Lung (tissue), 12 donors: ENCODE results near the gene MYH10. TPM values are rescaled to one million over a fixed set of nuclear protein-coding genes. Genes with fewer than 3 reads are reported as not detected.
A peak's percentile ranks its signal among the peaks of the same experiment; 100 is the strongest.

ENCODE experiments used
- ATAC-seq: fragments of 200-7000 bp; cut with Tn5 transposase; one replicate; pipeline ENCODE4 v1.9.1; 2020; ENCODE audit warnings: moderate number of reproducible peaks; ENCODE audit not compliant: insufficient read depth, low FRiP score
- DNase-seq, 3 donors: peaks; one replicate each; pipeline ENCODE4 v3.0.0-alpha.2; 2013 to 2017
- H3K27ac ChIP-seq, 2 donors: one replicate each; pipeline ENCODE4 v1.5.1; 2013; ENCODE audit warnings: mild to moderate bottlenecking in 2 of 2, moderate library complexity in 2 of 2, control low read depth in 1 of 2, inconsistent platforms in 1 of 2, low read depth in 1 of 2, low read length in 1 of 2
- H3K27me3 ChIP-seq, 3 donors: one replicate each; pipeline ENCODE4 v1.5.1; 2013; ENCODE audit warnings: low read length in 2 of 3; ENCODE audit not compliant: control insufficient read depth in 3 of 3, insufficient read depth in 3 of 3
- H3K36me3 ChIP-seq, 4 donors: one replicate each; pipeline ENCODE4 v1.5.1; 2013; ENCODE audit warnings: low read length in 4 of 4, mild to moderate bottlenecking in 1 of 4, moderate library complexity in 1 of 4; ENCODE audit not compliant: control insufficient read depth in 4 of 4, insufficient read depth in 4 of 4
- H3K4me1 ChIP-seq, 5 donors: one replicate each; pipeline ENCODE4 v1.5.1; 2013; ENCODE audit warnings: low read length in 5 of 5, mild to moderate bottlenecking in 2 of 5, moderate library complexity in 1 of 5; ENCODE audit not compliant: control insufficient read depth in 5 of 5, insufficient read depth in 5 of 5
- H3K4me3 ChIP-seq: one replicate; pipeline ENCODE4 v1.5.1; 2013; ENCODE audit warnings: mild to moderate bottlenecking, control low read depth, moderate library complexity
- H3K9ac ChIP-seq, 2 donors: one replicate each; pipeline ENCODE4 v1.5.1; 2013; ENCODE audit warnings: low read length in 2 of 2, control low read depth in 1 of 2; ENCODE audit not compliant: insufficient read depth in 1 of 2
- H3K9me3 ChIP-seq, 4 donors: one replicate each; pipeline ENCODE4 v1.5.1; 2013; ENCODE audit warnings: low read length in 3 of 4, mild to moderate bottlenecking in 1 of 4, moderate library complexity in 1 of 4; ENCODE audit not compliant: control insufficient read depth in 4 of 4, insufficient read depth in 3 of 4
- CTCF ChIP-seq: IDR thresholded peaks from 2 replicates; pipeline ENCODE4 v1.5.1; 2012; ENCODE audit warnings: mild to moderate bottlenecking; ENCODE audit errors: control extremely low read depth, extremely low read depth
- WGBS, 2 donors: extraction: QIAGEN DNeasy Blood & Tissue Kit; methylation state at CpG; one replicate each; pipeline ENCODE4 v1.1.7; 2013; 5-methylcytosine and 5-hydroxymethylcytosine counted together
- polyA plus RNA-seq, 2 donors: library from polyadenylated mRNA; stranded (reverse); fragments of 200-250 nt; gene quantifications; one replicate each; pipeline ENCODE4 v1.2.1, GENCODE V29; 2013
- total RNA-seq, 2 donors: library from RNA; depleted of rRNA in 1 of 2; stranded (reverse); fragments of >200 nt in 1 of 2; gene quantifications; one replicate each; pipeline ENCODE4 v1.2.1, GENCODE V29; 2014 to 2021
- donor health status: control.
- donor health status: control.
- donor health status: Bipolar disorder and iron deficiency.
- donor health status: healthy.
- donor health status: DM: yes; HTN: yes; CAD: no.

The MYH10 gene
- total and polyA plus RNA-seq, 4 donors, result 9.6 to 194 (median 44.7) TPM

- Histone ChIP-seq H3K9ac (no peak overlapping the region), H3K9me3 (peaks cover 0 to 3% (median 0%) of the 10 kb centered on the region in 4 donors), H3K4me3 (no peak overlapping the region), H3K4me1 (peaks cover 0 to 26% (median 8%) of the 10 kb centered on the region in 5 donors), H3K27ac (no peak overlapping the region), H3K27me3 (no peaks in the 10 kb centered on the region), H3K36me3 (peaks cover 0 to 15% (median 4%) of the 10 kb centered on the region in 4 donors)
- no peak for TF ChIP-seq CTCF
- 78 to 82% methylated on average over 1 of the region's 1 CpG for WGBS, 2 donors
- DNase-seq (peak in 2 of 3 donors; percentile 29 to 40), ATAC-seq (no peak)
Measured at GRCh38 chr17:8585911-8586310, 44.6 kb downstream of the MYH10 start.

GRCh38 chr17:8583954-8584353 is 46.6 kb downstream of the MYH10 start:
- TF ChIP-seq CTCF, result no peak
- Histone ChIP-seq H3K9ac (no peak overlapping the region), H3K9me3 (peaks cover 0 to 3% (median 0%) of the 10 kb centered on the region in 4 donors), H3K4me1 (peaks cover 0 to 23% (median 11%) of the 10 kb centered on the region in 5 donors), H3K27ac (no peak overlapping the region), H3K27me3 (no peaks in the 10 kb centered on the region), H3K36me3 (peaks cover 0 to 17% (median 4%) of the 10 kb centered on the region in 4 donors), H3K4me3 (no peak overlapping the region)
- ATAC-seq (no peak), DNase-seq (no peak)
- 82 to 84% methylated on average over 2 of the region's 2 CpGs for WGBS, 2 donors

- DNase-seq (peak; percentile 34 to 43 (median 38)), ATAC-seq (no peak)
- no peak for TF ChIP-seq CTCF
- WGBS, 2 donors, result 78 to 83% methylated on average over 5 of the region's 5 CpGs
- H3K36me3 ChIP-seq, result peaks cover 0 to 16% (median 6%) of the 10 kb centered on the region in 4 donors
- no peak overlapping the region for H3K9ac ChIP-seq
- H3K9me3 ChIP-seq, result no peaks in the 10 kb centered on the region
- no peak overlapping the region for H3K4me3 ChIP-seq
- peaks cover 0 to 22% (median 11%) of the 10 kb centered on the region in 5 donors for H3K4me1 ChIP-seq
- no peaks in the 10 kb centered on the region for H3K27me3 ChIP-seq
- H3K27ac ChIP-seq, result no peak overlapping the region
Measured at GRCh38 chr17:8580952-8581658, 49.4 kb downstream of the MYH10 start.
